ENCODE measurements around the gene TRIM66.

Gene TRIM66

DNA sequence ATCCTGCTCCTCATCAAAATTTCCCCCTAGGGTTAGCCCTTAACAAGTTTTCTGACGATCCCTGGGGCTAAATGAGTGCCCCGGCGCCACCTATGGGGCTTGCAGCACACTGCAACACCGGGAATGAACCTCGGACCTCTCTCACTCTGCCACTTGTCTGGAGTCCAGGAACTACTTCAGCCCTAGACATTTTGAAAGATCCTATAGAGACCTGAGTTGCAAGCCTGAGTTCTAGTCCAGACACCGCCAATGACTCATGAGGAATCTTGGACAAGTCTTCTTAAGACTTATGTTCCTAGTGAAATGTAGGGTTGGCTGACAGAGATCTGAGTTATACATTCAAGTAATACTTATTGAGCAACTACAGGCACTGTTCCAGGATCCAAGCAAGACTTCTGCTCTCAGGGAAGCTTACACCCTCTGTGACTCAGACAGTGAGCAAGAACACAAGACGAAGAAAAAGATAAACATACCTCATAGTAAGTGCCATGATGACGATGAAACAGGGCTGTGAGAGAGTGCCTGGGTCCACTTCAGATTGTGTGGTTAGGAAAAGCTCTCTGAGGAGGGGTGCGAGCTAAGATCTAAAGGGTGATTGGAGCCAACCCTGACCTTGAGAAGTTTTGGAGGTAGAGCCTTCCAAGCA, 78.3 kb downstream of the TRIM66 start:
- no peak overlapping the region for H3K4me3 ChIP-seq (ENCODE audit: low read depth, low read length)
- no peak overlapping the region for H3K27ac ChIP-seq (ENCODE audit: low read depth, low read length)
- H3K36me3 ChIP-seq (ENCODE audit: control insufficient read depth, insufficient read depth, low read length) = no peaks in the 10 kb centered on the region
- 0 out of 2 replicates have a peak, but pooled peaks cover 4% of the 10 kb centered on the region for H3K27me3 ChIP-seq (ENCODE audit: control insufficient read depth, insufficient read depth, low read length)
- no peaks in the 10 kb centered on the region for H3K4me1 ChIP-seq (ENCODE audit: control insufficient read depth, insufficient read depth, low read length)
- H3K9ac ChIP-seq (ENCODE audit: low read length) = no peak overlapping the region
- H3K9me3 ChIP-seq (ENCODE audit: control insufficient read depth, insufficient read depth, low read depth, low read length) = no peaks in the 10 kb centered on the region

DNA sequence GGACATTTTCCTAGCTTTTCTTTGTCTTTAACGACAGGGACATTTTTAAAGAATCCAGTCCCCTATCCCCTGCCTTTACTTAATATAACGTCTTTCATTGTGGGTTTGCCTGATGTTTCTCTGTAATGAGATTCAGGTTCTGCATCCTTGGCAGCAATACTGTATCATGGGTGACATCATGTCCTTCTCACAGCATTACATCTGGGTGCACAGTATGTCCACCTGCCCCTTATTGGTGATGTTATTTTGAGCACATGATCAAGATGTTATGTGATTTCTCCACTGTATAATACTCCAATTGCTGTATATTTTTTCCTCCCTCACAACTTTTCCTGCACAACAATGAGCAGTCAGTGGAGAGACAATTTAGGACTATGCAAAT, 78.8 kb downstream of the TRIM66 start:
- Histone ChIP-seq H3K9me3 (ENCODE audit: control insufficient read depth, insufficient read depth, low read depth, low read length) (no peaks in the 10 kb centered on the region), H3K27me3 (ENCODE audit: control insufficient read depth, insufficient read depth, low read length) (0 out of 2 replicates have a peak, but pooled peaks cover 4% of the 10 kb centered on the region), H3K4me1 (ENCODE audit: control insufficient read depth, insufficient read depth, low read length) (no peaks in the 10 kb centered on the region), H3K4me3 (ENCODE audit: low read depth, low read length) (no peak overlapping the region), H3K27ac (ENCODE audit: low read depth, low read length) (no peak overlapping the region), H3K9ac (ENCODE audit: low read length) (no peak overlapping the region), H3K36me3 (ENCODE audit: control insufficient read depth, insufficient read depth, low read length) (no peaks in the 10 kb centered on the region)

DNA sequence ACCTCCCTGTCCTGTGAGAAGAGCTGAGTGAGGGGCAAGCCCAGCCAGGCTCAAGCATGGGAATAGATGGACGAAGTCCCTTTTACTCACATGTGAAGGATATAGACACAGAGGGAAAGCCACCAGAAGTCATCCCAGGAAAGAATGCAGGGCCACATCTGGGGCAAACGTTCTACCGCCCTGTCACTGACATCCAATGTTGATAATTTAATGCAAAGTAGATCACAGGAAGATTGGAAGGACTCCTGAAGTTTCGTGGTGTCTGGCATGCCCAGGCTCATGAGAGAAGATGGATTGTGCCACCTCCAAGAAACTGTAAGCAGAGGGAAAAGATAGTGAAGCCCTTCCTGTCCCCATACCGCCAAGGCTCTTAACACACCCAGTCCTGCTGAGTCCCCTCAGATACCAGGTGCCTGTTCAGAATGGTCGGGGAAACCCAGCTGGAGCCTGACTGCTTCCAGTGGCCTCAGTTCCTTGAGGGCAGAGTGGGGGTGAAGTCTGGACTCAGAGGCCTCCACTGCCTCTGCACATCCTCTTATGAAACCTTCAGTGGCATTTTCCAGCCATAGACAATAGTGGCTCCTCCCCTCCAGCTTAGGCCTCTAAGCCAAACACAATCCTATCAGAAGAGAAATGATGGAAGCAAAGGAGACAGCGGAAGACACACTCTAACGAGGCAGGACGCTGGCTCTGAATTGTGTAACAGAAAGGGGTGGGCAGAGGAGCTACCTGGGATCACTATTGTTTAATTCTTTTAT, 80.9 kb downstream of the TRIM66 start:
- Histone ChIP-seq H3K27ac (ENCODE audit: low read depth, low read length) (no peak overlapping the region), H3K36me3 (ENCODE audit: control insufficient read depth, insufficient read depth, low read length) (no peaks in the 10 kb centered on the region), H3K4me1 (ENCODE audit: control insufficient read depth, insufficient read depth, low read length) (no peaks in the 10 kb centered on the region; the same call in 1 of the 2 replicates), H3K9me3 (ENCODE audit: control insufficient read depth, insufficient read depth, low read depth, low read length) (no peaks in the 10 kb centered on the region), H3K9ac (ENCODE audit: low read length) (no peak overlapping the region), H3K4me3 (ENCODE audit: low read depth, low read length) (no peak overlapping the region), H3K27me3 (ENCODE audit: control insufficient read depth, insufficient read depth, low read length) (0 out of 2 replicates have a peak, but pooled peaks cover 4% of the 10 kb centered on the region)

- no peaks in the 10 kb centered on the region for H3K36me3 ChIP-seq (ENCODE audit: control insufficient read depth, insufficient read depth, low read length)
- no peak overlapping the region for H3K27ac ChIP-seq (ENCODE audit: low read depth, low read length)
Measured at GRCh38 chr11:8598506-8598905, 84.0 kb downstream of the TRIM66 start.

DNA sequence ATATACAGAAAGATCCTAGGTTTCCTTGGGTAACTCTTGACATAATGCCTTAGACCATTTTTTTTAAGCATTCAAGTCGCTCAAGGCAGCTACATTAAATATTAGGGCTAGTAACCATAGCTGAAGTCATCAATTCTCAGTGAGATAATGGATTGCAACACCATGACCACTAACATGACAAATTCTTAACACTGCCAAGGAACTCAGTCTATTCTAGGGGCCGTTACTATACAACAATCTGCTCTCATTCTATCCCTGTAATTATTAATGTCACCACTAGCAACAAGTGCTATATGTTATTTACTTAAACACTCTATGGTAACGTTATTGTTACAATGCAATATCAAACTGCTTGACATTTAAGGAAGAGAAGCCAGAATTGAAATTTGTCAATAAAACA, 85.3 kb downstream of the TRIM66 start:
- Histone ChIP-seq H3K4me1 (ENCODE audit: control insufficient read depth, insufficient read depth, low read length) (peaks cover 10% of the 10 kb centered on the region), H3K27ac (ENCODE audit: low read depth, low read length) (no peak overlapping the region), H3K9me3 (ENCODE audit: control insufficient read depth, insufficient read depth, low read depth, low read length) (no peaks in the 10 kb centered on the region), H3K27me3 (ENCODE audit: control insufficient read depth, insufficient read depth, low read length) (no peaks in the 10 kb centered on the region), H3K4me3 (ENCODE audit: low read depth, low read length) (no peak overlapping the region), H3K9ac (ENCODE audit: low read length) (no peak overlapping the region), H3K36me3 (ENCODE audit: control insufficient read depth, insufficient read depth, low read length) (no peaks in the 10 kb centered on the region)

More at GRCh38 chr11:8598506-8598905, 84.0 kb downstream of the TRIM66 start:
- H3K4me1 ChIP-seq (ENCODE audit: control insufficient read depth, insufficient read depth, low read length) = peaks cover 10% of the 10 kb centered on the region
- no peak overlapping the region for H3K9ac ChIP-seq (ENCODE audit: low read length)
- no peaks in the 10 kb centered on the region for H3K27me3 ChIP-seq (ENCODE audit: control insufficient read depth, insufficient read depth, low read length)
- no peaks in the 10 kb centered on the region for H3K9me3 ChIP-seq (ENCODE audit: control insufficient read depth, insufficient read depth, low read depth, low read length)
- no peak overlapping the region for H3K4me3 ChIP-seq (ENCODE audit: low read depth, low read length)

- no peak overlapping the region for H3K9ac ChIP-seq (ENCODE audit: low read length)
- no peak overlapping the region for H3K4me3 ChIP-seq (ENCODE audit: low read depth, low read length)
- no peaks in the 10 kb centered on the region for H3K27me3 ChIP-seq (ENCODE audit: control insufficient read depth, insufficient read depth, low read length)
- no peaks in the 10 kb centered on the region for H3K36me3 ChIP-seq (ENCODE audit: control insufficient read depth, insufficient read depth, low read length)
- H3K27ac ChIP-seq (ENCODE audit: low read depth, low read length) = no peak overlapping the region
- peaks cover 10% of the 10 kb centered on the region for H3K4me1 ChIP-seq (ENCODE audit: control insufficient read depth, insufficient read depth, low read length)
- no peaks in the 10 kb centered on the region for H3K9me3 ChIP-seq (ENCODE audit: control insufficient read depth, insufficient read depth, low read depth, low read length)
Measured at GRCh38 chr11:8596504-8597046, 85.9 kb downstream of the TRIM66 start.

DNA sequence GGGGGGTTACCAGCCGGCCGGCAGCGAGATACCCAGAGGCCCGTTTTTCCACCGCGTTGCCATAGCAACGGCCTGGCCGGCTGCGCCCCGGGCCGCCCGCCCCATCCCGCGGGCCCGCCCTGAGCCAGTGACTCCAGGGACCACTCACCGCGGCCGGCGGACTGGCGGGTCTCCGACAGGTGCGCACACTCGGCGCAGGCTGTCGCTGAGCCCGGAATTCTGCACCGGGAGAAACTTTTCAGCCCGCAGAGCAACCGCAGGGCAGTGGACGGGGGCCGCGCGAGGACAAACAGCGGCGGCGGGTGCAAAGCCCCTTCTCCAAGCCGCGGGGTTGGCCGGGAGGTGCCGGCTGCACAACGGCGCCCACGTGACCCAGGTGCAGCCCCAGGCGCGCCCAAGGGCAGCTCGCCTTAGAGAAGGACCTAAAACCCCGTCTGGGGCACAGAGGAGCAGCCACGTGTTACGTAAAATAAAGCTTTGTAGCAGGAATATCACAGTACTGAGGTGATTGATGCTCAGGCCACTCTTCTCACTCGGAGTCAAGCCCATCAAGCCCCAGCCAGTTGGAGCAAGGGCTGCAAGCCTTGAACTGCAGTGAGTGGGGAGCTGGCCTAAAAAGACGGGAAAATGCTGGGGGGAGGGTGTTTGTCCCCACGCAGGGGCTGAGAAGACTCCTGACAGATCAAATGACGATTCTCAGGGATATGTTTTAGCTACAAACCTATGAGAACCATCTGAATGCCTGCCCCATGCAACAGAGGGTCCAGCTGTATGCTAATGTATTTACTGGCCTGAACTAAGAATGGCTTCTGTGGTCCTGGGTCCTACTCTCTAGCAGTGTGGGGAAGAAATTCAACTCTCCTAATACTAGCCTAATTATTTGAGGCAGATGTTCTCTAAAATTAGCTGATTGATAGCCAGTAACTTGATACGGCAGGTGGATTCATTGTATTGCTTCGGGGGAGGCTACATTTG, 88.2 kb downstream of the TRIM66 start, which contains the start of gene STK33:
STK33 (minus strand) TSS at position 294 of the 975 bp plus-strand sequence. CDS start 119,323 bp downstream, outside the sequence.
- Histone ChIP-seq H3K36me3 (ENCODE audit: control insufficient read depth, insufficient read depth, low read length) (no peaks in the 10 kb centered on the region), H3K27me3 (ENCODE audit: control insufficient read depth, insufficient read depth, low read length) (no peaks in the 10 kb centered on the region), H3K27ac (ENCODE audit: low read depth, low read length) (no peak within 1 kb of the TSS; the same call in 1 of the 2 replicates), H3K9me3 (ENCODE audit: control insufficient read depth, insufficient read depth, low read depth, low read length) (no peaks in the 10 kb centered on the region), H3K4me1 (ENCODE audit: control insufficient read depth, insufficient read depth, low read length) (peaks cover 10% of the 10 kb centered on the region), H3K4me3 (ENCODE audit: low read depth, low read length) (peak within 1 kb of the TSS; percentile 70), H3K9ac (ENCODE audit: low read length) (peak within 1 kb of the TSS; percentile 88)

GRCh38 chr11:8593455-8593854, 89.0 kb downstream of the TRIM66 start:
- no peaks in the 10 kb centered on the region for H3K27me3 ChIP-seq (ENCODE audit: control insufficient read depth, insufficient read depth, low read length)
- peak overlapping the region; percentile 88 for H3K9ac ChIP-seq (ENCODE audit: low read length)
- no peaks in the 10 kb centered on the region for H3K36me3 ChIP-seq (ENCODE audit: control insufficient read depth, insufficient read depth, low read length)
- H3K4me1 ChIP-seq (ENCODE audit: control insufficient read depth, insufficient read depth, low read length) = peaks cover 10% of the 10 kb centered on the region
- peak overlapping the region; percentile 70 for H3K4me3 ChIP-seq (ENCODE audit: low read depth, low read length)
- no peak overlapping the region; the same call in 1 of the 2 replicates for H3K27ac ChIP-seq (ENCODE audit: low read depth, low read length)
- no peaks in the 10 kb centered on the region for H3K9me3 ChIP-seq (ENCODE audit: control insufficient read depth, insufficient read depth, low read depth, low read length)

DNA sequence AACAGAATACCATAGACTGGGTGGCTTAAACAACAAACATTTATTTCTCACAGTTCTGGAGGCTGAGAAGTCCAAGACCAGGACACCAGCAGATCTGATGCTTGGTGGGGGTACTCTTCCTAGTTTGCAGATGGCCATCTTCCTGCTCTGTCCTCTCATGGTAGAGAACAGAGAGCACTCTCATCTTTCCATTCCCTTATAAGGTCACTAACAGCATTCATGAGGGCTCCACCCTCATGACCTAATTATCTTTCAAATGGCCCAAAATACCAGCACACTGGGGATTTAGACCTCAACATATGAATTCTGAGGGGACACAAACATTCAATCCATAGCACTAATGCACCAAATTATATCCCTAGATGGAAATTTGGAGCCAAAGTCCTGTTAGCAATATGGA, 94.5 kb downstream of the TRIM66 start:
- Histone ChIP-seq H3K36me3 (ENCODE audit: control insufficient read depth, insufficient read depth, low read length) (no peaks in the 10 kb centered on the region; the same call in 1 of the 2 replicates), H3K27me3 (ENCODE audit: control insufficient read depth, insufficient read depth, low read length) (no peaks in the 10 kb centered on the region), H3K9me3 (ENCODE audit: control insufficient read depth, insufficient read depth, low read depth, low read length) (peaks cover 6% of the 10 kb centered on the region), H3K4me1 (ENCODE audit: control insufficient read depth, insufficient read depth, low read length) (0 out of 2 replicates have a peak, but pooled peaks cover 4% of the 10 kb centered on the region), H3K4me3 (ENCODE audit: low read depth, low read length) (no peak overlapping the region), H3K27ac (ENCODE audit: low read depth, low read length) (peak overlapping the region; percentile 41; the same call in 1 of the 2 replicates), H3K9ac (ENCODE audit: low read length) (no peak overlapping the region)

- 0 out of 2 replicates have a peak, but pooled peaks cover 4% of the 10 kb centered on the region for H3K4me1 ChIP-seq (ENCODE audit: control insufficient read depth, insufficient read depth, low read length)
- no peak overlapping the region for H3K9ac ChIP-seq (ENCODE audit: low read length)
- peaks cover 6% of the 10 kb centered on the region for H3K9me3 ChIP-seq (ENCODE audit: control insufficient read depth, insufficient read depth, low read depth, low read length)
- no peak overlapping the region for H3K27ac ChIP-seq (ENCODE audit: low read depth, low read length)
- H3K36me3 ChIP-seq (ENCODE audit: control insufficient read depth, insufficient read depth, low read length) = no peaks in the 10 kb centered on the region; the same call in 1 of the 2 replicates
- no peaks in the 10 kb centered on the region for H3K27me3 ChIP-seq (ENCODE audit: control insufficient read depth, insufficient read depth, low read length)
- H3K4me3 ChIP-seq (ENCODE audit: low read depth, low read length) = no peak overlapping the region
Measured at GRCh38 chr11:8586805-8587204, 95.7 kb downstream of the TRIM66 start.

Data from HUES6 (cell line).